ENCODE measurements around the gene ABCD2. TPM values are rescaled to one million over a fixed set of nuclear protein-coding genes. Genes with fewer than 3 reads are reported as not detected.

The ABCD2 gene
- total and polyA plus RNA-seq, 2 donors (not counting 3 experiments of a cell fraction or from before 2014, with no cell fraction given), result not detected

DNA sequence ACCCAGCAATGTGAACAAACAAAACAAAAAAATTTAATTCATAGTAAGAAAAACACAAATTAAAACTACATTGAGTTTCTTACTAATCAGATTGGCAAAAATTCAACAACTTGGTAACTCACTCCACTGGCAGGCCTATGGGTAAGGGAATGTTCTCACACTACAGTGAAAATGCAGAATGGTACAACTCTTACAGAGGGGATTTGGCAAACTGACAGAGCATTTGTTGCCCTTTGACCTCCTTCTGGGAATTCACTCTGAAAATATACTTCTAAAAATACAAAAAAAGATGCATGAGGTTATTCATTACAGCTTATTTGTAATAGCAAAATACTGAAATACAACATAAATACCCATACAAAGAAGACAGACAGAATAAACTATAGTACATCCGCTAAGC, 32.8 kb downstream of the ABCD2 start:
- H2AFZ ChIP-seq (ENCODE audit: low read depth, low read length), result no peak overlapping the region
- dilution Hi-C loops (cut with MboI; ENCODE audit: extremely low pct_ligation_motif_present, low sequenced_read_pairs), result no loop called here
- FAIRE-seq, result no peak
- H3K36me3 ChIP-seq (ENCODE audit: control insufficient read depth in 2 of 2, extremely low read depth in 1 of 2, insufficient read depth in 2 of 2, low read length in 2 of 2), result no peaks in the 10 kb centered on the region
- H3K9me3 ChIP-seq (replicated peaks; ENCODE audit: control insufficient read depth, insufficient read depth, low read length), result no peaks in the 10 kb centered on the region
- intact Hi-C loops (cut with micrococcal nuclease), result no loop called here
- H3K79me2 ChIP-seq (ENCODE audit: control insufficient read depth, insufficient read depth, low read length), result no peaks in the 10 kb centered on the region
- DNase-seq (ENCODE audit: low read depth, low spot score), result no peak
- no peak overlapping the region for H3K4me3 ChIP-seq (replicated peaks in 1 of 3; ENCODE audit: insufficient read depth in 1 of 3, low read depth in 1 of 3, low read length in 3 of 3)
- H3K27ac ChIP-seq (ENCODE audit: insufficient read depth, low read depth, low read length), result no peak overlapping the region
- TF ChIP-seq GATA2 (IDR thresholded peaks at IDR 0.05; ENCODE audit: insufficient read depth, insufficient read length, low read depth, low read length) (no peak), MYC (IDR thresholded peaks at IDR 0.05; ENCODE audit: low read depth, low read length) (no peak), EZH2 (IDR thresholded peaks at IDR 0.05; ENCODE audit: borderline replicate concordance, low read depth, low read length, severe bottlenecking) (no peak), POLR2A (IDR thresholded peaks at IDR 0.05; ENCODE audit: low read depth, low read length) (no peak), FOS (IDR thresholded peaks at IDR 0.05; ENCODE audit: borderline replicate concordance, insufficient read depth, low read length) (no peak), POLR2AphosphoS5 (IDR thresholded peaks at IDR 0.05; ENCODE audit: insufficient read depth, low read depth, low read length) (no peak)
- TF ChIP-seq, protein P1, sequence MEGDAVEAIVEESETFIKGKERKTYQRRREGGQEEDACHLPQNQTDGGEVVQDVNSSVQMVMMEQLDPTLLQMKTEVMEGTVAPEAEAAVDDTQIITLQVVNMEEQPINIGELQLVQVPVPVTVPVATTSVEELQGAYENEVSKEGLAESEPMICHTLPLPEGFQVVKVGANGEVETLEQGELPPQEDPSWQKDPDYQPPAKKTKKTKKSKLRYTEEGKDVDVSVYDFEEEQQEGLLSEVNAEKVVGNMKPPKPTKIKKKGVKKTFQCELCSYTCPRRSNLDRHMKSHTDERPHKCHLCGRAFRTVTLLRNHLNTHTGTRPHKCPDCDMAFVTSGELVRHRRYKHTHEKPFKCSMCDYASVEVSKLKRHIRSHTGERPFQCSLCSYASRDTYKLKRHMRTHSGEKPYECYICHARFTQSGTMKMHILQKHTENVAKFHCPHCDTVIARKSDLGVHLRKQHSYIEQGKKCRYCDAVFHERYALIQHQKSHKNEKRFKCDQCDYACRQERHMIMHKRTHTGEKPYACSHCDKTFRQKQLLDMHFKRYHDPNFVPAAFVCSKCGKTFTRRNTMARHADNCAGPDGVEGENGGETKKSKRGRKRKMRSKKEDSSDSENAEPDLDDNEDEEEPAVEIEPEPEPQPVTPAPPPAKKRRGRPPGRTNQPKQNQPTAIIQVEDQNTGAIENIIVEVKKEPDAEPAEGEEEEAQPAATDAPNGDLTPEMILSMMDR (IDR thresholded peaks at IDR 0.05; ENCODE audit: extremely low read depth in 1 of 2, insufficient read depth in 1 of 2, low read depth in 1 of 2, low read length in 2 of 2), result no peak
- CTCF ChIA-PET, result no interaction called here
- no peaks in the 10 kb centered on the region for H3K9me1 ChIP-seq (replicated peaks; ENCODE audit: control insufficient read depth, extremely low read depth, insufficient read depth, low read length)
- H3K4me1 ChIP-seq (ENCODE audit: control insufficient read depth, extremely low read depth, insufficient read depth, low read length), result no peaks in the 10 kb centered on the region
- POLR2A ChIA-PET, result no interaction called here
- no TSS peak for BruUV-seq (replicated peaks)
- no peak overlapping the region for H3K4me2 ChIP-seq (ENCODE audit: insufficient read depth, low read length)
- peaks cover 0 to 3% of the 10 kb centered on the region in 2 experiments for H3K27me3 ChIP-seq (ENCODE audit: control insufficient read depth in 2 of 2, insufficient read depth in 2 of 2, low read length in 2 of 2)
- H3K9ac ChIP-seq (replicated peaks; ENCODE audit: extremely low read depth, insufficient read depth, low read length), result no peak overlapping the region
- H4K20me1 ChIP-seq (replicated peaks; ENCODE audit: control insufficient read depth, extremely low read depth, insufficient read depth, low read length), result no peaks in the 10 kb centered on the region

DNA sequence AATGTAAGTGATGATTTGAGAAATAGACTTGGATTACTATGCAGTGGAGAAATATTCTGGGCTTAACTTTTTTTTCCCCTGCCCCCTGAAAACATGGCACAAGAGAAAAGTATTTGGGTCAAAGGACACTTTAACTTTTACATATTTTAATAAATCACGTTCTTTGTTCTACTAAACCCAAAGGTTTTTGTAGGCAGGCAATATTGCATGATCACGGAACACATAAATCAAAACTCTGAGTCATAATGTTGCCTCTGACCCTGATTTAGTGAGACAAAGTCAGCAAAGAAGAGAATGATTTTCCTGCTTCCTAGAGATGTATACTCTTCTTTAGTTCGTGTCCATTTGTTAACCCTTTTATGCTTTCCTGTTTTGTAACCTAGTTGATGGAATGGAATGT, 38.0 kb downstream of the ABCD2 start:
- no peak overlapping the region for H3K9ac ChIP-seq (replicated peaks; ENCODE audit: extremely low read depth, insufficient read depth, low read length)
- intact Hi-C loops (cut with micrococcal nuclease), result no loop called here
- POLR2A ChIA-PET, result no interaction called here
- no peaks in the 10 kb centered on the region for H3K27me3 ChIP-seq (ENCODE audit: control insufficient read depth in 2 of 2, insufficient read depth in 2 of 2, low read length in 2 of 2)
- H3K9me3 ChIP-seq (replicated peaks; ENCODE audit: control insufficient read depth, insufficient read depth, low read length), result no peaks in the 10 kb centered on the region
- no peak overlapping the region for H3K4me2 ChIP-seq (ENCODE audit: insufficient read depth, low read length)
- no peaks in the 10 kb centered on the region for H4K20me1 ChIP-seq (replicated peaks; ENCODE audit: control insufficient read depth, extremely low read depth, insufficient read depth, low read length)
- H3K79me2 ChIP-seq (ENCODE audit: control insufficient read depth, insufficient read depth, low read length), result no peaks in the 10 kb centered on the region
- no peak for FAIRE-seq
- CTCF ChIA-PET, result no interaction called here
- TF ChIP-seq POLR2AphosphoS5 (IDR thresholded peaks at IDR 0.05; ENCODE audit: insufficient read depth, low read depth, low read length), result no peak
- no peak for TF ChIP-seq POLR2A (IDR thresholded peaks at IDR 0.05; ENCODE audit: low read depth, low read length)
- no peak for TF ChIP-seq MYC (IDR thresholded peaks at IDR 0.05; ENCODE audit: low read depth, low read length)
- TF ChIP-seq EZH2 (IDR thresholded peaks at IDR 0.05; ENCODE audit: borderline replicate concordance, low read depth, low read length, severe bottlenecking), result no peak
- TF ChIP-seq, protein P2, sequence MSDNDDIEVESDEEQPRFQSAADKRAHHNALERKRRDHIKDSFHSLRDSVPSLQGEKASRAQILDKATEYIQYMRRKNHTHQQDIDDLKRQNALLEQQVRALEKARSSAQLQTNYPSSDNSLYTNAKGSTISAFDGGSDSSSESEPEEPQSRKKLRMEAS (IDR thresholded peaks at IDR 0.05; ENCODE audit: insufficient read depth, insufficient read length), result no peak
- TF ChIP-seq FOS (IDR thresholded peaks at IDR 0.05; ENCODE audit: borderline replicate concordance, insufficient read depth, low read length), result no peak
- TF ChIP-seq, protein P1 (IDR thresholded peaks at IDR 0.05; ENCODE audit: extremely low read depth in 1 of 2, insufficient read depth in 1 of 2, low read depth in 1 of 2, low read length in 2 of 2), result no peak
- TF ChIP-seq GATA2 (IDR thresholded peaks at IDR 0.05; ENCODE audit: insufficient read depth, insufficient read length, low read depth, low read length), result no peak
- no peak overlapping the region for H3K4me3 ChIP-seq (replicated peaks in 1 of 3; ENCODE audit: insufficient read depth in 1 of 3, low read depth in 1 of 3, low read length in 3 of 3)
- dilution Hi-C loops (cut with MboI; ENCODE audit: extremely low pct_ligation_motif_present, low sequenced_read_pairs), result no loop called here
- H3K9me1 ChIP-seq (replicated peaks; ENCODE audit: control insufficient read depth, extremely low read depth, insufficient read depth, low read length), result no peaks in the 10 kb centered on the region
- no peak overlapping the region for H3K27ac ChIP-seq (ENCODE audit: insufficient read depth, low read depth, low read length)
- no peak overlapping the region for H2AFZ ChIP-seq (ENCODE audit: low read depth, low read length)
- no TSS peak for BruUV-seq (replicated peaks)
- no peaks in the 10 kb centered on the region for H3K4me1 ChIP-seq (ENCODE audit: control insufficient read depth, extremely low read depth, insufficient read depth, low read length)
- no peaks in the 10 kb centered on the region for H3K36me3 ChIP-seq (ENCODE audit: control insufficient read depth in 2 of 2, extremely low read depth in 1 of 2, insufficient read depth in 2 of 2, low read length in 2 of 2)
- DNase-seq (ENCODE audit: low read depth, low spot score), result peak; percentile 29
